A549 treated with AZD9567 at 1 μM for 4 hours (cell line): ENCODE results near the gene OR4C46. TPM values are rescaled to one million over a fixed set of nuclear protein-coding genes. Genes with fewer than 3 reads are reported as not detected.

Experiments used
- total RNA-seq: library from RNA; stranded (reverse); fragments of 200-300 nt; extraction: Qiagen RNA extraction; gene quantifications from 5 replicates; pipeline ENCODE4 v1.2.3, GENCODE V29; 2022; ENCODE audit not compliant: insufficient read depth

OR4C46 gene
- not detected in 5 replicates for total RNA-seq

DNA sequence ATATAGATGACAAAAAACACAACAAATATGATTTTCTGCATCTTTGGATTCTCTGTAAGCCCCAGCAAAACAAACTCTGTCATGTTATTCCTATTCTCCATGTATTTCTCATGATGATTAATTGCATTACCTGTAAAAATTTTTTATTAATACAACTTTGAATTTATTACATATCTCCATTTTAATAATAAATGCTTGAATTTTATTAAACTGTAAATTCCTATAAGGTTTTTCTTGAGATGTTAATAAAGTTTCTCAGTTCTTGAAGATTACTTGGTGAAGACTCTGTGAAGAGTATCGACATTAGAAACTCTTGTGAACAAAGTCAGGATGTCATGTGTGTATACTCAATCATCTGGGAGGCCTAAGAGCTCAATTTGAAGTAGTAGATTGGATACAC is at the start of gene OR4C46:
Gene OR4C46 (minus strand): TSS at position 101 of the 400 bp plus-strand sequence. CDS start 0 bp downstream, at position 101.

Other genes starting within 250 kb of the OR4C46 start
- gene OR4A5, start 102.8 kb upstream of the OR4C46 start, total RNA-seq = not detected in 5 replicates